NT2/D1 (cell line): ENCODE results near the gene C3orf70.

Experiments
- SUZ12 ChIP-seq: IDR thresholded peaks from 2 replicates; pipeline ENCODE4 v1.6.1; 2011; ENCODE audit not compliant: insufficient read length, insufficient read depth; ENCODE audit errors: extremely low read depth
- ZNF274 ChIP-seq: IDR thresholded peaks from 2 replicates; pipeline ENCODE4 v1.6.1; 2011; ENCODE audit warnings: mild to moderate bottlenecking, low read depth, low read length

- TF ChIP-seq ZNF274 (no peak), SUZ12 (no peak)
These were observed 411 bp upstream of the C3orf70 start for GRCh38 chr3:185153171-185153771.
